NCI-H2171 treated with DMSO at 0.1 percent for 48 hours (cell line): ENCODE data around the gene ARAP1.

Source experiments
- DNase-seq: peaks from one replicate; lab custom pipeline; 2025; lab: John Stamatoyannopoulos, UW

ARAP1 gene

DNA sequence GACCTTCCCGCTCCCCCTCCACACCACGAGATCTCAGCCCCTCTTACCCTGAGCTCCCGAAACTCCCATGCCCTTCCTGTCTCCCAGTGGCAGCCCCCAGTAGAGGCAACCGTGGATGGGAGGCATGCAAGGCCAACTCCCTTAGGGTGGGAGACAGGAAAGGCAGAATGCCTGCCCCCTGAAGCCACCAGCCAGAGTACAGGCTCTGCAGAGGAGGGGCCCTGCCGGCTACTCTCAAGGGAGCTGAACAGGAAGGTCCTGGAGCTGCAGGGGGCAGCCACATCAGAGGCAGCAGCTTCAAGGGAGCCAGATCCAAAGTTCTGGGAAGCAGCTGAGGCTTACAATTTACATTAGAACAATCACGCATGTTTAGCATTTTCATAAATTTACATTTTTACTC, 116.3 kb downstream of the ARAP1 start:
- DNase-seq = no peak

DNA sequence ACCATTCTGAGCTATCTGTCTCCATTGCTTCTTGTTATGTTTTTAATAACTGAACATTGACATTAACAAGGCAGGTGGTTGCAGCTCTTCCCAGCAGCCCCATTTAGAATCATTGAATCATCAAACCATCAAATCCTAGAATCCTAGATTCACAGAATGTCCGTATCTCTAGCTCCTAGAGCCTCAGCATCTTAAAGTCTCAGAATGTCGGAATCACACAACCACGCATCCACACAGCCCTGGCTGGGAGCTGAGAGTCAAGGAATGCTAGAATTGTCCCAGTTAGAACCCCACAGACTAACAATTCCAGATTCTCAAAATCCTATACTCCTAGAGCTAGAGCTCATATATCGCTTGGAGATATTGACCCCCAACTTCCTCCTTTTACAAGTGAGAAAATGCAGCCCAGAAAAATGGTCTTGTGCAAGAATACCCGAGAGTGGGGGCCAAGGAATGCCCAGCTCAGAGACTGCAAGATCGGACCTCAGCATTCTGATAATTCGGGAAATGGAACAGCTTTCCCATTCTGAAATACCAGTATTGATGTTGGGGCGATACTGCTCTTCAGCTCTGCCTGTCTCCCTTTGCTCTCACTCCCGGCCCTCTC, 116.8 kb downstream of the ARAP1 start:
- DNase-seq = no peak
